Lung (tissue), 12 donors: ENCODE results near the gene RBFOX1. TPM values are rescaled to one million over a fixed set of nuclear protein-coding genes. Genes with fewer than 3 reads are reported as not detected.
A peak's percentile ranks its signal among the peaks of the same experiment; 100 is the strongest.

Source experiments
- ATAC-seq: fragments of 200-7000 bp; cut with Tn5 transposase; one replicate; pipeline ENCODE4 v1.9.1; 2020; ENCODE audit warnings: moderate number of reproducible peaks; ENCODE audit not compliant: insufficient read depth, low FRiP score
- DNase-seq, 3 donors: peaks; one replicate each; pipeline ENCODE4 v3.0.0-alpha.2; 2013 to 2017
- H3K27ac ChIP-seq, 2 donors: one replicate each; pipeline ENCODE4 v1.5.1; 2013; ENCODE audit warnings: mild to moderate bottlenecking in 2 of 2, moderate library complexity in 2 of 2, control low read depth in 1 of 2, inconsistent platforms in 1 of 2, low read depth in 1 of 2, low read length in 1 of 2
- H3K27me3 ChIP-seq, 3 donors: one replicate each; pipeline ENCODE4 v1.5.1; 2013; ENCODE audit warnings: low read length in 2 of 3; ENCODE audit not compliant: control insufficient read depth in 3 of 3, insufficient read depth in 3 of 3
- H3K36me3 ChIP-seq, 4 donors: one replicate each; pipeline ENCODE4 v1.5.1; 2013; ENCODE audit warnings: low read length in 4 of 4, mild to moderate bottlenecking in 1 of 4, moderate library complexity in 1 of 4; ENCODE audit not compliant: control insufficient read depth in 4 of 4, insufficient read depth in 4 of 4
- H3K4me1 ChIP-seq, 5 donors: one replicate each; pipeline ENCODE4 v1.5.1; 2013; ENCODE audit warnings: low read length in 5 of 5, mild to moderate bottlenecking in 2 of 5, moderate library complexity in 1 of 5; ENCODE audit not compliant: control insufficient read depth in 5 of 5, insufficient read depth in 5 of 5
- H3K4me3 ChIP-seq: one replicate; pipeline ENCODE4 v1.5.1; 2013; ENCODE audit warnings: mild to moderate bottlenecking, control low read depth, moderate library complexity
- H3K9ac ChIP-seq, 2 donors: one replicate each; pipeline ENCODE4 v1.5.1; 2013; ENCODE audit warnings: low read length in 2 of 2, control low read depth in 1 of 2; ENCODE audit not compliant: insufficient read depth in 1 of 2
- H3K9me3 ChIP-seq, 4 donors: one replicate each; pipeline ENCODE4 v1.5.1; 2013; ENCODE audit warnings: low read length in 3 of 4, mild to moderate bottlenecking in 1 of 4, moderate library complexity in 1 of 4; ENCODE audit not compliant: control insufficient read depth in 4 of 4, insufficient read depth in 3 of 4
- WGBS, 2 donors: extraction: QIAGEN DNeasy Blood & Tissue Kit; methylation state at CpG; one replicate each; pipeline ENCODE4 v1.1.7; 2013; 5-methylcytosine and 5-hydroxymethylcytosine counted together
- polyA plus RNA-seq, 2 donors: library from polyadenylated mRNA; stranded (reverse); fragments of 200-250 nt; gene quantifications; one replicate each; pipeline ENCODE4 v1.2.1, GENCODE V29; 2013
- total RNA-seq, 2 donors: library from RNA; depleted of rRNA in 1 of 2; stranded (reverse); fragments of >200 nt in 1 of 2; gene quantifications; one replicate each; pipeline ENCODE4 v1.2.1, GENCODE V29; 2014 to 2021
- TF ChIP-seq, protein P1 (sequence below): IDR thresholded peaks from 2 replicates; pipeline ENCODE4 v1.5.1; 2012; ENCODE audit warnings: mild to moderate bottlenecking; ENCODE audit errors: control extremely low read depth, extremely low read depth
- donor health status: control.
- donor health status: control.
- donor health status: Bipolar disorder and iron deficiency.
- donor health status: healthy.
- donor health status: DM: yes; HTN: yes; CAD: no.

The RBFOX1 gene
- total and polyA plus RNA-seq, 4 donors: 0.55 to 3.0 TPM; not detected in 2

DNA sequence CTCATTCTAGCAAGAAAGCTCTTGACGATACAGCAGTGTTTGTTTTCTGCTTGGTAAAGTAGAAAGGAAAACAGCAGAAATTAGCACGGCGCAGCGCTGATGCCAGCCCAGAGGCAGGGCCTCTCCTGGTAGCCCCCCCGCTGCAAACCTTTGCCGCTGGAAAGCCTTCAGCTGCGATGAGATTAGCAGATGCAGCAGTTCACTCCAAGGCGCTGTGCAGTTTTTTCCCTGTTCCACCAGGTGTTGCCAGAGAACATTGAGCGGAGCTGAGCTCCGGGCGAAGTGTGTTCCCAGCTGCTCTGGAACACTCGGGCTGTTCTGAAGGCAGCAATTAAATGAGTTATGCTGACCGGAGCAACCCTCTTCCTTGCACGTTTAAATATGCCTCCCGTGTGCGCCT, 72.5 kb downstream of the RBFOX1 start:
- WGBS, 2 donors: 43 to 68% methylated on average over 16 of the region's 16 CpGs
- no peak for ATAC-seq

GRCh38 chr16:7408700-7409365, 76.2 kb downstream of the RBFOX1 start:
- Histone ChIP-seq H3K27me3 (peaks cover 0 to 3% (median 0%) of the 10 kb centered on the region in 3 donors), H3K36me3 (no peaks in the 10 kb centered on the region), H3K4me3 (no peak overlapping the region), H3K27ac (no peak overlapping the region), H3K9me3 (no peaks in the 10 kb centered on the region), H3K4me1 (no peaks in the 10 kb centered on the region), H3K9ac (no peak overlapping the region)
- ATAC-seq (no peak), DNase-seq (no peak)
- WGBS, 2 donors: 56 to 74% methylated on average over 13 of the region's 13 CpGs
- TF ChIP-seq, protein P1, sequence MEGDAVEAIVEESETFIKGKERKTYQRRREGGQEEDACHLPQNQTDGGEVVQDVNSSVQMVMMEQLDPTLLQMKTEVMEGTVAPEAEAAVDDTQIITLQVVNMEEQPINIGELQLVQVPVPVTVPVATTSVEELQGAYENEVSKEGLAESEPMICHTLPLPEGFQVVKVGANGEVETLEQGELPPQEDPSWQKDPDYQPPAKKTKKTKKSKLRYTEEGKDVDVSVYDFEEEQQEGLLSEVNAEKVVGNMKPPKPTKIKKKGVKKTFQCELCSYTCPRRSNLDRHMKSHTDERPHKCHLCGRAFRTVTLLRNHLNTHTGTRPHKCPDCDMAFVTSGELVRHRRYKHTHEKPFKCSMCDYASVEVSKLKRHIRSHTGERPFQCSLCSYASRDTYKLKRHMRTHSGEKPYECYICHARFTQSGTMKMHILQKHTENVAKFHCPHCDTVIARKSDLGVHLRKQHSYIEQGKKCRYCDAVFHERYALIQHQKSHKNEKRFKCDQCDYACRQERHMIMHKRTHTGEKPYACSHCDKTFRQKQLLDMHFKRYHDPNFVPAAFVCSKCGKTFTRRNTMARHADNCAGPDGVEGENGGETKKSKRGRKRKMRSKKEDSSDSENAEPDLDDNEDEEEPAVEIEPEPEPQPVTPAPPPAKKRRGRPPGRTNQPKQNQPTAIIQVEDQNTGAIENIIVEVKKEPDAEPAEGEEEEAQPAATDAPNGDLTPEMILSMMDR: no peak

More for the DNA sequence above, 72.5 kb downstream of the RBFOX1 start:
- no peaks in the 10 kb centered on the region for H3K9me3 ChIP-seq
- no peak overlapping the region for H3K9ac ChIP-seq
- TF ChIP-seq, protein P1: no peak
- H3K36me3 ChIP-seq: no peaks in the 10 kb centered on the region
- peak; percentile 12 to 37 (median 32) for DNase-seq
- H3K4me1 ChIP-seq: peaks cover 0 to 3% (median 0%) of the 10 kb centered on the region in 5 donors
- peaks cover 0 to 3% (median 0%) of the 10 kb centered on the region in 3 donors for H3K27me3 ChIP-seq
- H3K27ac ChIP-seq: no peak overlapping the region
- H3K4me3 ChIP-seq: no peak overlapping the region

- no peak overlapping the region for H3K27ac ChIP-seq
- ATAC-seq (no peak), DNase-seq (no peak)
- H3K4me1 ChIP-seq: peaks cover 0 to 14% (median 0%) of the 10 kb centered on the region in 5 donors
- no peak overlapping the region for H3K4me3 ChIP-seq
- WGBS, 2 donors: 25 to 29% methylated on average over 9 of the region's 9 CpGs
- peaks cover 0 to 6% (median 0%) of the 10 kb centered on the region in 3 donors for H3K27me3 ChIP-seq
- H3K36me3 ChIP-seq: no peaks in the 10 kb centered on the region
- TF ChIP-seq, protein P1: no peak
- H3K9ac ChIP-seq: no peak overlapping the region
- peaks cover 0 to 2% (median 0%) of the 10 kb centered on the region in 4 donors for H3K9me3 ChIP-seq
Measured at GRCh38 chr16:7419441-7419840, 86.8 kb downstream of the RBFOX1 start.
